Measurements from ENCODE around the gene GAB1.

GAB1 gene

GRCh38 chr4:143329985-143330384 lies 6.7 kb upstream of the GAB1 start:
- CTCF ChIA-PET = interaction anchor here (0.7 to 0.9 kb wide), 2 partner anchors 17 to 111 kb away, joined by 3 read pairs; no protein-coding TSS in a partner anchor
- TF ChIP-seq CTCF (conservative IDR thresholded peaks at IDR 0.05; ENCODE audit: low read depth) = no peak
- POLR2A ChIA-PET (ENCODE audit: low non-redundant PET) = no interaction called here
- no peak for DNase-seq (ENCODE audit: low spot score)
- no peak overlapping the region for H3K27ac ChIP-seq

GRCh38 chr4:143335979-143336780 lies 496 bp upstream of the GAB1 start:
- DNase-seq (ENCODE audit: low spot score) = peak; percentile 72
- ChIA-PET POLR2A (ENCODE audit: low non-redundant PET) (interaction anchor here (0.6 to 0.8 kb wide), 4 partner anchors 17 to 174 kb away, joined by 3 to 7 read pairs (median 4); partner anchors contain the start of gene USP38), CTCF (interaction anchor here (0.6 to 0.8 kb wide), 4 partner anchors 25 to 119 kb away, joined by 3 to 4 read pairs (median 4); no protein-coding TSS in a partner anchor)
- H3K27ac ChIP-seq = peak overlapping the region; percentile 97
- TF ChIP-seq CTCF (conservative IDR thresholded peaks at IDR 0.05; ENCODE audit: low read depth) = no peak

GRCh38 chr4:143337600-143338287 lies 1.1 kb downstream of the GAB1 start:
- no peak for TF ChIP-seq CTCF (conservative IDR thresholded peaks at IDR 0.05; ENCODE audit: low read depth)
- peak overlapping the region; percentile 97 for H3K27ac ChIP-seq
- ChIA-PET CTCF (interaction anchor here (1.1 kb wide), 1 partner anchor 133 kb away, joined by 3 read pairs; no protein-coding TSS in a partner anchor), POLR2A (ENCODE audit: low non-redundant PET) (no interaction called here)
- DNase-seq (ENCODE audit: low spot score) = no peak

- no peak overlapping the region for H3K27ac ChIP-seq
- ChIA-PET CTCF (no interaction called here), POLR2A (ENCODE audit: low non-redundant PET) (no interaction called here)
- TF ChIP-seq CTCF (conservative IDR thresholded peaks at IDR 0.05; ENCODE audit: low read depth) = no peak
- DNase-seq (ENCODE audit: low spot score) = no peak
Observed at GRCh38 chr4:143338313-143338712, 1.6 kb downstream of the GAB1 start.

GRCh38 chr4:143339497-143339896 lies 2.8 kb downstream of the GAB1 start:
- no peak for DNase-seq (ENCODE audit: low spot score)
- ChIA-PET POLR2A (ENCODE audit: low non-redundant PET) (interaction anchor here (0.6 kb wide), 1 partner anchor 72 kb away, joined by 3 read pairs; no protein-coding TSS in a partner anchor), CTCF (no interaction called here)
- H3K27ac ChIP-seq = no peak overlapping the region
- TF ChIP-seq CTCF (conservative IDR thresholded peaks at IDR 0.05; ENCODE audit: low read depth) = no peak

- TF ChIP-seq CTCF (conservative IDR thresholded peaks at IDR 0.05; ENCODE audit: low read depth) = no peak
- H3K27ac ChIP-seq = no peak overlapping the region
- ChIA-PET CTCF (no interaction called here), POLR2A (ENCODE audit: low non-redundant PET) (interaction anchor here (0.6 kb wide), 1 partner anchor 206 kb away, joined by 3 read pairs; no protein-coding TSS in a partner anchor)
- DNase-seq (ENCODE audit: low spot score) = no peak
Observed at GRCh38 chr4:143341186-143341755, 4.6 kb downstream of the GAB1 start.
